Loucy (cell line): ENCODE data around the gene TTC13.

Experiments
- H2AFZ ChIP-seq: fragments of 200-600 bp; sonication (generic); 2 replicates; pipeline ENCODE4 v1.6.0; 2016; ENCODE audit warnings: antibody characterized with exemption, mild to moderate bottlenecking, low read length, moderate library complexity
- H3F3A ChIP-seq: fragments of 200-600 bp; 2 replicates; pipeline ENCODE4 v1.6.0; 2016; ENCODE audit warnings: antibody characterized with exemption, low read depth, mild to moderate bottlenecking
- H3K27me3 ChIP-seq: fragments of 200-600 bp; sonication (generic); 2 replicates; pipeline ENCODE4 v1.6.1; 2014; ENCODE audit warnings: low read length, mild to moderate bottlenecking; ENCODE audit not compliant: insufficient read depth, poor library complexity, severe bottlenecking
- H3K36me3 ChIP-seq: fragments of 200-600 bp; sonication (generic); 2 replicates; pipeline ENCODE4 v1.6.1; 2016; ENCODE audit warnings: low read length; ENCODE audit not compliant: insufficient read depth
- H3K4me1 ChIP-seq: fragments of 200-600 bp; sonication (generic); 2 replicates; pipeline ENCODE4 v1.5.1; 2014; ENCODE audit warnings: low read length, mild to moderate bottlenecking; ENCODE audit not compliant: insufficient read depth, poor library complexity, severe bottlenecking
- H3K4me2 ChIP-seq: fragments of 200-600 bp; sonication (generic); 2 replicates; pipeline ENCODE4 v1.6.0; 2014; ENCODE audit warnings: antibody characterized with exemption, low read length, low read depth, mild to moderate bottlenecking; ENCODE audit not compliant: poor library complexity, severe bottlenecking
- H3K4me3 ChIP-seq: fragments of 200-600 bp; sonication (generic); 2 replicates; pipeline ENCODE4 v1.5.1; 2014; ENCODE audit warnings: low read length, mild to moderate bottlenecking, mixed read lengths; ENCODE audit not compliant: poor library complexity, severe bottlenecking
- H3K79me2 ChIP-seq: fragments of 200-600 bp; sonication (generic); 2 replicates; pipeline ENCODE4 v1.6.1; 2014; ENCODE audit warnings: low read length; ENCODE audit not compliant: insufficient read depth
- H3K9ac ChIP-seq: fragments of 200-600 bp; sonication (generic); 2 replicates; pipeline ENCODE4 v1.6.0; 2014; ENCODE audit warnings: mild to moderate bottlenecking, low read depth, low read length, moderate library complexity; ENCODE audit not compliant: poor library complexity, severe bottlenecking
- H3K9me2 ChIP-seq: fragments of 200-600 bp; sonication (generic); replicated peaks from 2 replicates; pipeline ENCODE4 v1.6.1; 2016; ENCODE audit warnings: low read depth, low read length, mixed read lengths
- H3K9me3 ChIP-seq: fragments of 200-600 bp; sonication (generic); 2 replicates; pipeline ENCODE4 v1.6.1; 2014; ENCODE audit warnings: mild to moderate bottlenecking, antibody characterized with exemption, low read length, low read depth; ENCODE audit not compliant: insufficient read depth
- H4K20me1 ChIP-seq: fragments of 200-600 bp; sonication (generic); 2 replicates; pipeline ENCODE4 v1.6.0; 2014; ENCODE audit warnings: antibody characterized with exemption, low read length, mild to moderate bottlenecking; ENCODE audit not compliant: insufficient read depth, poor library complexity, severe bottlenecking
- EZH2phosphoT487 ChIP-seq: fragments of 200-600 bp; IDR thresholded peaks from 2 replicates; pipeline ENCODE4 v1.6.1; 2018; ENCODE audit warnings: antibody characterized with exemption, mild to moderate bottlenecking, moderate library complexity, borderline replicate concordance
- TF ChIP-seq, protein P1 (sequence below): fragments of 200-600 bp; sonication (generic); conservative IDR thresholded peaks from 2 replicates; pipeline ENCODE4 v1.5.1; 2014; ENCODE audit warnings: mild to moderate bottlenecking, antibody characterized with exemption, low read length

TTC13 gene

GRCh38 chr1:230976825-230977747 lies 1.6 kb downstream of the TTC13 start:
- H3K9me2 ChIP-seq = no peaks in the 10 kb centered on the region
- H3K27me3 ChIP-seq = no peaks in the 10 kb centered on the region
- peaks cover 26% of the 10 kb centered on the region for H4K20me1 ChIP-seq
- peaks cover 16% of the 10 kb centered on the region for H3K79me2 ChIP-seq
- TF ChIP-seq, protein P1, sequence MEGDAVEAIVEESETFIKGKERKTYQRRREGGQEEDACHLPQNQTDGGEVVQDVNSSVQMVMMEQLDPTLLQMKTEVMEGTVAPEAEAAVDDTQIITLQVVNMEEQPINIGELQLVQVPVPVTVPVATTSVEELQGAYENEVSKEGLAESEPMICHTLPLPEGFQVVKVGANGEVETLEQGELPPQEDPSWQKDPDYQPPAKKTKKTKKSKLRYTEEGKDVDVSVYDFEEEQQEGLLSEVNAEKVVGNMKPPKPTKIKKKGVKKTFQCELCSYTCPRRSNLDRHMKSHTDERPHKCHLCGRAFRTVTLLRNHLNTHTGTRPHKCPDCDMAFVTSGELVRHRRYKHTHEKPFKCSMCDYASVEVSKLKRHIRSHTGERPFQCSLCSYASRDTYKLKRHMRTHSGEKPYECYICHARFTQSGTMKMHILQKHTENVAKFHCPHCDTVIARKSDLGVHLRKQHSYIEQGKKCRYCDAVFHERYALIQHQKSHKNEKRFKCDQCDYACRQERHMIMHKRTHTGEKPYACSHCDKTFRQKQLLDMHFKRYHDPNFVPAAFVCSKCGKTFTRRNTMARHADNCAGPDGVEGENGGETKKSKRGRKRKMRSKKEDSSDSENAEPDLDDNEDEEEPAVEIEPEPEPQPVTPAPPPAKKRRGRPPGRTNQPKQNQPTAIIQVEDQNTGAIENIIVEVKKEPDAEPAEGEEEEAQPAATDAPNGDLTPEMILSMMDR = no peak
- TF ChIP-seq EZH2phosphoT487 = no peak
- peak overlapping the region; percentile 96 for H3K4me3 ChIP-seq
- no peaks in the 10 kb centered on the region for H3K36me3 ChIP-seq
- no peaks in the 10 kb centered on the region for H3K9me3 ChIP-seq
- H2AFZ ChIP-seq = no peak overlapping the region
- H3K9ac ChIP-seq = peak overlapping the region; percentile 61
- peak overlapping the region; percentile 87 for H3K4me2 ChIP-seq
- H3K4me1 ChIP-seq = peaks cover 47% of the 10 kb centered on the region
- peaks cover 7% of the 10 kb centered on the region for H3F3A ChIP-seq

- H3K27me3 ChIP-seq = no peaks in the 10 kb centered on the region
- peak overlapping the region; percentile 96 for H3K4me3 ChIP-seq
- H3K36me3 ChIP-seq = no peaks in the 10 kb centered on the region
- peaks cover 48% of the 10 kb centered on the region for H3K4me1 ChIP-seq
- no peaks in the 10 kb centered on the region for H3K9me3 ChIP-seq
- TF ChIP-seq, protein P1 = no peak
- TF ChIP-seq EZH2phosphoT487 = no peak
- peaks cover 7% of the 10 kb centered on the region for H3F3A ChIP-seq
- H3K79me2 ChIP-seq = peaks cover 16% of the 10 kb centered on the region
- H3K9me2 ChIP-seq = no peaks in the 10 kb centered on the region
- H3K9ac ChIP-seq = peak overlapping the region; percentile 17
- peaks cover 27% of the 10 kb centered on the region for H4K20me1 ChIP-seq
- H2AFZ ChIP-seq = no peak overlapping the region
- peak overlapping the region; percentile 87 for H3K4me2 ChIP-seq
Measured at GRCh38 chr1:230976360-230976759, 2.3 kb downstream of the TTC13 start.

DNA sequence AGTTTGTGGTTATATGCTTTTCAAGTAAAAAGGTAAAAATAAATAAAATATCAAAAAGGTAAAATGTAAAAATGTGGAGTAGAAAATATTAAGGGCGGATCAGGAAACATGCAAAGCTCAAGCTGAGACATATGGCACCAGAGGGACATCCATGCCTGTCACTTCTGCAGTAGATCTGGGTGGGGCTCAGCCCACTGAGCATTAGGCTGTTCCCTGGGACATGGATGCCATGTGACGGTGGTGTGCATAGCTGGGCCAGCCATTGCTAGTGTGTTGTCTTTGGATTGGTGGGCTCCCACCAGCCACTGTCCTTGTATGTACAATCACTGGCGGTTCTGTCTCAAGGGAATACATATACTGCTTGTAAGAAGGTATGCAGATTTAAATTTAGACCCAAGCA lies 3.0 kb downstream of the TTC13 start:
- Histone ChIP-seq H3K36me3 (no peaks in the 10 kb centered on the region), H3K9ac (no peak overlapping the region), H3K4me2 (no peak overlapping the region), H3K9me3 (no peaks in the 10 kb centered on the region), H3K4me1 (peaks cover 48% of the 10 kb centered on the region), H3K79me2 (peaks cover 16% of the 10 kb centered on the region), H3K9me2 (no peaks in the 10 kb centered on the region), H3K27me3 (no peaks in the 10 kb centered on the region), H3F3A (peaks cover 7% of the 10 kb centered on the region), H3K4me3 (no peak overlapping the region), H4K20me1 (peaks cover 27% of the 10 kb centered on the region), H2AFZ (no peak overlapping the region)
- TF ChIP-seq EZH2phosphoT487 = no peak
- TF ChIP-seq, protein P1 = no peak
